GM19452 (cell line): ENCODE results near the gene ATP11B.

Experiments used
- ATAC-seq: cut with Tn5 transposase; IDR thresholded peaks from one replicate; pipeline ENCODE4 v1.9.1; 2021; ENCODE audit not compliant: unreplicated experiment

The ATP11B gene

DNA sequence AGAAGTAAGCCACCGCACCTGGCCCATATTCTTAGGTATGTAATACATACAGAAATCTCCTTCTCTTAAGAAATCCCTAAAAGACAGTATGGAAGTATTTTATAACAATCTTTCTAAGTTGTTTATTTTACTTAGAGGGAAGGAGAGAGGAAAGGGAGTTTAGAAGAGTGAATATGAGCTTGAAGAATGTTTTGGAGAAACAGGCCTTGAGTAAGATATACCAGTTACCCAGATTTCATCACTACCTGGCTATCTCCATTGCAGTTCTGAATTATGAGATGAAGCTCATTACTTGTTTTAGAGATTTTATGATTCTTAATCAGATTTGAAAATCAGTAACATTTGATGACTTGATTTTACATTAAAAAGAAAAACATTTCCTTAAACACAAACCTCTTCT, 115.2 kb downstream of the ATP11B start:
- no peak for ATAC-seq

DNA sequence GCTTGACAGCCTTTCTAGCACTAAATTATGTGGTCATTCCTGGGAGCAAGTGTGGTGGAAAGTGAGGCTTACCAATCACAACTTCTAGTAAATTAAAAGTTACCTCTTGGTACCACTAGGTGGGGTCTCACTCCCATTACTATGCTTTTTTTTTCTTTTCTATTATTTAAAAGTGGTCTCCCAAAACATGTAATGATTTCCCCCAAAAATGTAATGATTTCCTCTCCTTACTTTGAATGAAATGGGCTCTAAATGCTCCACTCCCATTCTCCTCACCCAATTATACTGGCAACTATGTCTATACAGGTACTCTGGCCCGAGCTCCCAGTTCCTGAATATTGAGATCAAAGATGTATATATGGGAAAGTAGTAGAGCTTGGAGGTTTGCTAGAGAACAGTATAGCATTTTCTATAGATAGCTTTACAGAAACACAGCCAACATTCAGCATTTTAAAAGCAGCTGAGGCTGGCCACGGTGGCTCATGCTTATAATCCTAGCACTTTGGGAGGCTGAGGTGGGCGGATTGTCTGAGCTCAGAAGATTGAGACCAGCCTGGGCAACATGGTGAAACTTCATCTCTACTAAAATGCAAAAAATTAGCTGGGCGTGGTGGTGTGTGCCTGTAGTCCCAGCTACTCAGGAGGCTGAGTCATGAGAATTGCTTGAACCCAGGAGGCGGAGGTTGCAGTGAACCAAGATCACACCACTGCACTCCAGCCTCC, 116.2 kb downstream of the ATP11B start:
- ATAC-seq: no peak

- ATAC-seq: no peak
Observed at GRCh38 chr3:182910936-182911781, 117.9 kb downstream of the ATP11B start.

- no peak for ATAC-seq
Observed at GRCh38 chr3:182911782-182912111, 118.4 kb downstream of the ATP11B start.

DNA sequence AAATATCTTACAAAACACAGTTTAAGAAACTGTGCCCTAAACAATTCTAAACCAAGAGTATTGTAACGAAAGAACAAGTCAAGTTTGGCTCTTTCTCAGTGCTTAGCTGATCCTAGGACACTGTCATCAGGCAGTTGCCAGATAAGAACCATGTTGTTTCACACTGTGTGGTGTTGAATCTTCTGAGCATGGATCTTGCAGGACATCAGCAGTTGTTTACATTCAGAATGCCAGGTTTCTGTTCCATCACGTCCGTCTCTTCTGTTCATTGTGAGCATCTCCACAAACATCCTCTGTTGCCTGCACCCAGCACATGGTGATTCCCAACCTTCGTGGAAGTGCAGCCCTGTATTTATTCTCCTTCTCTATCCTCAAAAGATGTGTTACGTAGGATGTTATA, 119.2 kb downstream of the ATP11B start:
- ATAC-seq: no peak

GRCh38 chr3:182913889-182914288, 120.6 kb downstream of the ATP11B start:
- ATAC-seq: peak; percentile 92

- peak; percentile 35 for ATAC-seq
Observed at GRCh38 chr3:182914341-182914740, 121.0 kb downstream of the ATP11B start.

DNA sequence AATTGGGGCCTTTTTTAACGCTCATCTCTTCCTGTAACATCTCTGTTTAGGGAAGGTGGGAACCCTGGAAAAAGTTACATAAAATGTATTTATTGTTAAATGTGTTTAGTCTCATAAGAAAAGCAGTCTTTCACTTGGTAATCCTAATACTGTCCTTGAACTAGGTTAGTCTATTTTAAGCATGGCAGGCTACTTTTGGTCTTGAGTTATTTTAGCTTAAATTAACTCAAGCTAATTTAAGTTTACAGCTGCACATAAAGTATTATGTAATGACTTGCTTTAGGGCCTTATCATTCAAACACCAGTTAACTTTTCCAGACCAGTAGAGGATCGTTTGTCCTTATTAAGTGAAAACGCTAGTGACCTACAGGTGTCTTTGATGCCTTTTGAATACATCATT, 123.8 kb downstream of the ATP11B start:
- no peak for ATAC-seq

DNA sequence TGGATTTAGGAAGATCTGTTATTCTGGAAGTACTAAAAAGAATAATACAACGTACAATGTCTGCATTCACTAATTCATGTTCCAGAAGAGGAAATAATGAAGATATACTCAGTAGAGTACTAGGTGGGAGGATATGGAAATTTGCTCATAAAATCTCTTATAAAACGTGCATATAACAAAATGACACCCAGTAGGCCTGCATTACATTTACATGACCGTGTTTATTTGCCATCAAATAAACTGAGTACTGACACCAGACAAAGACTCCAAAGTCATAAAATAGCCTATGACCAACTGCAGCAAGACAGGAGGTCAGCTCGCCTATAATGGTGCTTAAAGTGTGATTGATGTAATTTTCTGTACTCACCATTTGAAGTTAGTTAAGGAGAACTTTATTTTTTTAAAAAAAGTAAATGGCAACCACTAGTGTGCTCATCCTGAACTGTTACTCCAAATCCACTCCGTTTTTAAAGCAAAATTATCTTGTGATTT, 126.6 kb downstream of the ATP11B start:
- no peak for ATAC-seq

GRCh38 chr3:182920515-182921084, 127.3 kb downstream of the ATP11B start:
- ATAC-seq: no peak

DNA sequence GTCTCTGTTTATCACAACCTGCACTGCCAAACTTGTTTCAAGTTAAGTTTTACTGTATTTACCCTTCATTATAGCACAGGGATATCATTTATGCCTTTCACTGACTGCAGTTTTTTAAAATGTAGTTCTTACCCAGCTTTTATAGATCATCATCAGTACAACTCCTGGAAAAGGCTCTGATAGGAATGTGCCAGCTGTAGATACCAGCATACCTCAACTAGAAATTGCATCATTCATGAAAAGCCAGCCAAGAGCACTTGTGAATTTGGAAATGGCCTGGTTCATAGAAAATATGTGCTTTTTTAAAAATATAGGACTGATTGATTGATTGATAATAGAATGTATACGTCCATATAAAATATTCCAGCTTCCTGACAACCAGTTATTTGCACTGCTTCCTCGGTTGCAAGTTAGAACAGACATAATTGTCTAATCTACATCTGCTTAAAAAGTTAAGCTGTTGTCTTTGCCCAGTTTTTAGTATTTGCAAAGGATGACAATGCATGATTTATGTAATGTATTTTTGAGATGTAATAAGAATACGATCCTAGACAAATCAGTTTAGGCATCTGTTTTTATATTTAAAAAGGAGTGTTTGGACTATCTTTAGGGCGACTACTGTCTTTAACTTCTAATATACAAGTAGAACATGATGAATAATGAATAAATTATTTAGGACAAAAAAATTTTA, 128.5 kb downstream of the ATP11B start:
- ATAC-seq: no peak

DNA sequence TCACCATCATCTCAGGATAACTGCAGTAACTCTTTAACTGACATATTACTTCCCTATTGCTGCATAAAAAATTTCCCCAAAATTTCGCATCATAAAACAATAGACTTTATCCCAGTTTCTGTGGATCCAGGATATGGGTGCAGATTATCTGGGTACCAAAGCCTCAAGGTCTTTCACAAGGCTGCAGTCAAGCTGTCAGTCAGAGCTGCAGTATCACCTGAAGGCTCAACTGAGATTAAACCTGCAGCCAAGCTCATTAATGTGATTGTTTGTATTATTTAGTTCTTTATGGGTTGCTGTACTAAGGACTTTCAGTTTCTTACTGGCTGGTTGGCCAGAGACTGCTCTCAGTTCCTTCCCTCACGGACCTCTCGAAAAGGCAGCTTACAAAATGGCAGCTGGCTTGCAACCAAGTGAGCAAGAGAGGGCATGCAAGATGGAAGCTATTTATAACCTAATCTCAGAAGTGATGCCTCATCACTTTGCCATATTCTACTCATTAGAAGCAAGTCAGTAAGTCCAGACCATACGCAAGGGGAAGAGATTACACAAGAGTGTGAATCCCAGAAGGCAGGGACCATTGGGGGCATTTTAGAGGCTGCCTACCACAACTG, 132.1 kb downstream of the ATP11B start:
- ATAC-seq: peak; percentile 96

DNA sequence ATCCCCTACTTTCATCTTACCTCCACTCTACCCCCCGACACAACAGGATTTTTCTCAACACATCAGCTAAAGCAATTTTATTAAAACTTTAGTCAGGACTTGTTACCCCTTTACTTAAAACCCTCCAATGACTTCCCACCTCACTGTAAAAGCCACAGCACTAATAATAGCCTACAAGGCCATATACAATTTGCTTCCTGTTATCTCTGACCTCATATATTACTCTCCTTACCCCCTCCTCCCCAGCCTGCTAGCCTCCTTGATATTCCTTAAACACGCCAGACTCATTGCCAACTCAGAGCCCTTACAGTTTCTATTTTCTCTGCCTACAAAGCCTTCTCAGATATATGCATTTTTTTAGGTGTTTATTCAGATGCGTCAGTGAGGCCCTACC, 132.6 kb downstream of the ATP11B start:
- peak; percentile 35 for ATAC-seq

DNA sequence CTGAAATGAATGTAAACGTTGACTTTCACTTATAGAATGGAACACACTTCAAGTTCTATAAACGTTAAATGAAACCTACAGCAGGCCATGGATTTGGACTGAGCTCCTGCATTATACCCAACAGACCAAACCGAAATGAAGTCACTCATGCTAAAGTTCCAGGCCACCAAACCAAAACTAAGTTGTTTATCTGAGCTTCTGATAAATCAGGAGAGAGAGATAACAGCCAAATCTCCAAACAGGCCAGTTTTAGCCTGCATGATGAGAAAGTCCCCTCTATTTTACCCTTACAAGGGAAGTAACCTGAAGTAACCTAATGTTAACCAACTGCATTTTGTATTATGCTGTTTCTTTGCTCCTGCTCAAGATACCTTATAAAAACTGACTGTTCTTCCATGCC, 142.5 kb downstream of the ATP11B start:
- no peak for ATAC-seq

DNA sequence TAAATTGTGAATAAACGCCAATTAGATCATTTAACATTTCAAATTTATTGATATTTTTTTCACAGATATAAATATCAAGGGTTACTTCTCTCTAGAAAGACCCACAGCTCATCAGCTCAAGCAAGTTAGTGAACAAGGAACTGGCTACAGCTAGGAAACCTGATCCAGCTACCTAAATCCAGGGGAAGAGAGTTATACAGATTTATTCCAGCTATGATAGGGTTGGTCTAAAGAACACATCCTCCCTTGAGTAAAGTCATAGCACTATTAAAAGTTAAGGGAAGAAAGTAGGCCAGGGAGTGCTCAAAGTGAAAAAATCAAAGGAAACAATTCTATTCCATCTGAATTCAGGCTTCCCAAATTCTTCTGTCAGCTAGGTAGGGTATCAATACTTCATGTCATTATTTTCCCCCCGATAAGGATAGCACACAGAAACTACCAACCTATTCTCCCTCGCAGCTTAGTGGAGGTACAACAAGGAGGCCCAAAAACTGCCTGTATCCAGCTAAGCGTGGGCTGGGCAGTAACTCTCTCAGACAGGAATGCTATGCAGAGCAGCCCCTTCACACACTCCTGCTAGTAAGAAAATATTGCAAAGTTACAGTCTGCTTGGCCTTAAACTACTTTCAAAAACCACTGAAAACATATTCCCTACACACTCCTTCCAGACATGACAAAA, 143.1 kb downstream of the ATP11B start:
- no peak for ATAC-seq

DNA sequence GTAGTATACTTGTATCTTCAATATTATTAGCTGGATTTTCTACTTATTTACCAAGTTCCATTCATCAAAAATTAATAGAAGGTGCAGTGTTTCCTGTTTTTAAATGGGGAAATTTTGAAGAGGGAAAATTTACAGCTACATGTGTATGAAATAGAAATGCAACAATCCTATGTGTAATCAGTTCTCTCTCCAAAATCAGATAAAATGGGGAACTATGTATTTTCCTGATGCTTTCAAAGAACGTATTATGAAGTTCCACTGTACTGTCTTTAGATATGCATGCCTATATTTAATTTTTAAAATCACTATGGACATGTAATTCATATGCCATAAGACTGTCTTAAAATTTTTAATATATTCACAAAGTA, 143.6 kb downstream of the ATP11B start:
- no peak for ATAC-seq

GRCh38 chr3:182937293-182938051, 144.2 kb downstream of the ATP11B start:
- peak; percentile 84 for ATAC-seq

GRCh38 chr3:182940266-182940808, 147.0 kb downstream of the ATP11B start:
- ATAC-seq: no peak

DNA sequence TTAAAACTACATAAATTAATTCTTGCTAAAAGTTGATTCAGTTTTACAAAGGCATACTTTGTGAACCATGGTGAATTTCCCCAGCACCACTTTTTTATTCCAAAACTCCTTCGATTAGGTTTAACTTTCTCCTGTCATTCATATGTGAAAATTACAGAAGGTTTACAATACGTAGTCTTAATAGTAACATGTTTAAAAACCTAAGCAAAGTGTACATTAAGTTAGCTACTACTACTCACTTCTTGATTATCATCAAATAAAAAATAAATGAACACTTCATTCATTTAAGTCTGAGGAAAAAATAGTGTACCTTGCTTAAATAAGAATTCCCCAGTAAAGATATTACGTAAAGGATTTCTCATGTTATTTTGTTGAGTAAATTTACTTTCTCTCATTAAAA, 148.4 kb downstream of the ATP11B start:
- no peak for ATAC-seq
